NCI-H2107 treated with DMSO at 0.1 percent for 48 hours (cell line): ENCODE data around the gene ZNF785.
A peak's percentile ranks its signal among the peaks of the same experiment; 100 is the strongest.

Source experiments
- DNase-seq: peaks from one replicate; lab custom pipeline; 2025; ENCODE audit not compliant: unreplicated experiment; lab: John Stamatoyannopoulos, UW

ZNF785 gene

DNA sequence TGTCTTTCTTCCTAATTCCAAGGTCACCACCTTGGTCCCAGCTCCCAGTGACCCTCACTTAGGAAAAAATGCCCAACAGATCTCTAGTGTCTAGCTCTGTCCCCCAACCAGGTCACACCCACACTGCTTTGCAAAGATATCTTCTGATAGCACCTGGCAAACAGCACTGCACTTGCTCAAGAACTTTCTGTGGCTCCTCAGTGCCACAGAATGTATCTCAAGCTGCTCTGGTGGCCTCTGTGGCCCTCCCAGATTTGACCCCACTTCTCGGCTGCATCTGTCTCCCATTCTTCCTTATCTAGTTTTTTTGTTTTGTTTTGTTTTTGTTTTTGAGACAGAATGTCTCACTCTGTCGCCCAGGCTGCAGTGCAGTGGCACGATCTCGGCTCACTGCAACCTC, 19.0 kb downstream of the ZNF785 start:
- DNase-seq, result no peak

DNA sequence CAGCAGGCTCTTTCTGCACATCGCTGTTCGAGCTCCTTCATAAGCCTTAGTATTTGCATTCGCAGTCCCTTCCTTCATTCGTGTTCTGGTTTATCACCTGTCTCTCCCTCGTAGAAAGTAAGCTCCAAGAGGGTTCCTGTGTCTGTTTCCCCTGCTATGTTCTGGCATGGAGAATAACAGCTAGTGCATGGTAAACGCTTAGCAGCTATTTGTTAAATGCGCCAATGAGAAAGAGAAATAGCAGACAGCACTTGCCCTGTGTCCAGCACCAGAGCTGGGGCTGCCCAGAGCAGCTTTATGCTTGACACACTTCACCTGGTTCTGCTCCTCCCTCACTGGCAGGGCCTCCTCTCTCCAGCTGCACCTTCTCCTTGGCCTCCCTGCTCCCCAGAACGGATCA, 19.5 kb downstream of the ZNF785 start:
- DNase-seq, result no peak

DNA sequence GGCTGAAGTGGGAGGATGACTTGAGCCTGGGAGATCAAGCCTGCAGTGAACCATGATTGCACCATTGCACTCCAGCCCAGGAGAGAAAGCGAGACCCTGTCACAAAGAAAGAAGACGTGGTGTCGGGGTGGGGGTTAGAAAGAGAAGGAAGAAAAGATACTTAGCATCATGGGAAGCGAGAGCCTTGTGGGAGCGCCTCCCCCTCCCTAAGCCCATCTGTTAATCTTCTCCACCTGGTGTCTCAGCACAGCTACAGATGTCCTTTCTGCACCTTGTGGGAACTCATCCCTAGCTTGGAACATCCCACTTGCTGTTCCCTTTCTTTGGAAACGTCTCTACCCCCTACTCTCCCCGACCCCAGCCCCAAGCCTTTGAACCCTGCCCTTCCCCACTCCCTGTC, 20.0 kb downstream of the ZNF785 start:
- DNase-seq, result no peak

- no peak for DNase-seq
Measured at GRCh38 chr16:30562021-30562420, 23.5 kb downstream of the ZNF785 start.

- no peak for DNase-seq
Measured at GRCh38 chr16:30561089-30561816, 24.2 kb downstream of the ZNF785 start.

DNA sequence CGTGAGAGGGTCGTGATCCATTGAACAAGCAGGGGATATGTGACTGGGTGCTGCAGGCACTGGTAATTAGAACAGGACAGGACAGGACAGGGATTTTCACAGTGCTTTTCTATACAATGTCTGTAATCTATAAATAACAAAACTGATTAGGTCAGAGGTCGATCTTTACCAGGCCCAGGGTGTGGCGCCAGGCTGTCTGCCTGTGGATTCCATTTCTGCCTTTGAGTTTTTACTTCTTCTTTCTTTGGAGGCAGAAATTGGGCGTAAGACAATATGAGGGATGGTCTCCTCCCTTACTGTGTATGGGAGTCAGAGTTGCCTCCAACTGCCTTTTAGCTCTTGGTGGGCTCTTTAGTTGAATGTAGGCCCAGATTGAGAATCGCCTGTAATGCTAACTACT, 25.8 kb downstream of the ZNF785 start:
- DNase-seq, result no peak

GRCh38 chr16:30558789-30559377, 26.6 kb downstream of the ZNF785 start:
- no peak for DNase-seq

DNA sequence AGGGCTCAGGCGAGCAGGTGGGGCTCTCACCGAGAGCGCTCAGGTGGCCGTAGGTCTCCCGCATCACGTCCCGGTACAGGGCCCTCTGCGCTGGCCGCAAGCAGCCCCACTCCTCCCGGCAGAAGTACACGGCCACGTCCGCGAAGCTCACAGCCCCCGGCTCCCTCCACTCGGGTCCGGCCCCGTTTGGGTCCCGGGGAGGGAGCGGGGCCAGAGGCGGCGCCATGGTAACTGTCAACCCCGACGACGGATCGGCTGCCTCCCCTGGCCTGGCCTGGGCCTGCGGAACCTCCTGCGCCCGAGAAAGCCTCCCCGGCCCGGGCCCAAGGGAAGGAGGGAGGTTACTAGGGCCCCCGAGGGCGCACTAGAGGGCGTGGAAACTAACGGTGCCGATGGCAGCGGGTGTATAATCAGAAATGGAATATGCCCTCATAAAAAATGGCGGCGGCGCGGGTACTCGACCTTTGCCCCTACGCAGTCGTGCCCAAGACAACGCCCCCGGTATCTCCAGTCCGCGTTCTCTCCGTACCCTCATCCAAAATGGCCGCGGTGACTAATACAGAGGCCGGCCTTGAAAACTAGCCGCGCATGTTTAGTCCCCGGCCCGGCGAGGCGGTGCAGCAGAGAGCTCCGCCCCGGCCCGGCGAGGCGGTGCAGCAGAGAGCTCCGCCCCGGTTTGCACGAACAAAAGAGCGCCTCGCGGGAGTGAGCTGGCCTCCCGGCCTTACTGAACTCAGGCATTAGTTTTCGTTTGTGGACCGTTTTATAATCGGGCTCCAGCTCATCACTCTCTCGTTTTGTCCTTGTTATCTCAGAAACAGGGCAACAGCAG, 27.3 kb downstream of the ZNF785 start, which contains the start of gene ZNF764:
Gene ZNF764, minus strand, starts transcription at position 418 of the 832 bp plus-strand sequence. Its CDS starts 192 bp downstream, at position 226.
- peak; percentile 95 for DNase-seq

- no peak for DNase-seq
Measured at GRCh38 chr16:30557707-30557956, 27.9 kb downstream of the ZNF785 start.

GRCh38 chr16:30556125-30556473, 29.4 kb downstream of the ZNF785 start:
- no peak for DNase-seq

- no peak for DNase-seq
Measured at GRCh38 chr16:30555315-30556124, 30.0 kb downstream of the ZNF785 start.

GRCh38 chr16:30554557-30555314, 30.8 kb downstream of the ZNF785 start:
- no peak for DNase-seq

- DNase-seq, result no peak
Measured at GRCh38 chr16:30553393-30553899, 32.1 kb downstream of the ZNF785 start.

DNA sequence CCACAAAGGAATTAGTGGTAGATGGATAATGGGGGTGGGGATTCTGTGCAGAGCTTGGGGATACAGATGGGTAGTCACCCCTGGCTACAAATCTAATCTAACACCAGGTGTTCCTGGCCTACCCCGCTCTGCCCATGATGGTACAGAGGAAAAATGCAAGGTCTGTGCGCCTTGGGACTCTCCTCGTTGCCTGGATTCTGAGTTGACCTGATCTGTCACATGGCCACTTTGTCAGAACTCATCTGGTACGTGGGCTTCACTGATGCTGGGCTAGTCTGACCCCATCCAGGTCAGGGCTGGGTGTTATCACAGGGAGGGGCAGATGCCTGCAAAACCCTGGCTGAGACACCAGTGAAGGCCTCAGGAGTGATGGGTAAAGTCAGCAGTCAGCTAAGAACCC, 32.5 kb downstream of the ZNF785 start:
- no peak for DNase-seq

- DNase-seq, result no peak
Measured at GRCh38 chr16:30551781-30552180, 33.7 kb downstream of the ZNF785 start.

DNA sequence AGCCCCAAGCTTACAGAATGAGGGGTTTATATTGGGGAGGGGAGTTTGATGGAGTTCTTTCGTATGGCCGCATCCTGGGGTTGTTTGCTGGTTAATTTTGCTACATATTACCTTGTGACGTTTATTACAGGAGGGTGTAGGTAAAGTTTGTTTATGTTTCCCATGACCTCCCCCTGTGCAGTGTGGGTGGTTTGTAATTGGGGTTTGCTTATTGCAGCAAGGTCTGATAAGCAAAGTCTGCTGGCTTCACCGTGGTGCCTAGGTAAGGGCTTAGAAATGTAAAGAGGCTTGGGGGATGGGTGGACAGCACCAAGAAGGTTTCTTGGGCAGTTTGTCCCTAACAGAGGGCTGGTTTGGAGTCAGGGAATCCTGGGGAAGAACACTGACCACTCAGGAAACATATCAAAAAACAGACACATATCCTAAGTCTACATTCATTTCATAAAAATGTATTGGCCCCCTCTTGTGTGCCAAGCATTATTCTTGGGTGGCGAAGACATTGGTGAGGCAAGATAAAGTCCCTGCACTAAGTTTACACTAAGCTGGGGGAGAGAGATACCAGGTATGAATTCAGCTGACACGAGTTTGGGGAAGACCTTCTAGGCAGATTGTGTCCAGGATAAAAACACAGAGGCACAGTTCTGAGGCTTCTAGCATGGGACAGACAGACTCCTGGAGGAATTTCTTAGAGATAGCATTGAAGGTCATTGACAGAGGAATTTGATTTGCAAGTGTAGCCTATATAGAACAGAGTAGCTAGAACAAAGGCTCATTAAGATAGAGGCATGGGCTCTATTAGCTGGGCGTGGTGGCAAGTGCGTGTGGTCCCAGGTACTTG, 36.9 kb downstream of the ZNF785 start:
- no peak for DNase-seq

DNA sequence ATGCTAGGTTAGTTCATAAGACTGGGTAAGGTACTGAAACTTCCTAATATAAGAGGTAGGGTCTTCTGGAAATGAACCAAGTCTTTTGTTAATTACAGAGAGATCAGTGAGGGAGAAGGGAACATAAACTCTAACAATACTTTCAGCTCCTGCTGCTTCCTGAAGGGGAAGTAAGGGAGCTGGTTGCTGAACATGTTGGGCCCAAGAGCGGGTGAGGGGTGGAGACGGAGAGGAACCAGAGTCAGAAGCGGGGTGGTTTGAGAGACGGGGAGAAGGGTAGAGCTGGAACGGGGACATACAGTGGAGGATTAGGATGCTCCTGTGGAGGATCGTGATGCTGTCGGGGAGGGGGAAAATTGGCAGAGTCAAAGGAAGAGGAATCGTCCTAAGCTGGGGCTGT, 39.4 kb downstream of the ZNF785 start:
- no peak for DNase-seq

DNA sequence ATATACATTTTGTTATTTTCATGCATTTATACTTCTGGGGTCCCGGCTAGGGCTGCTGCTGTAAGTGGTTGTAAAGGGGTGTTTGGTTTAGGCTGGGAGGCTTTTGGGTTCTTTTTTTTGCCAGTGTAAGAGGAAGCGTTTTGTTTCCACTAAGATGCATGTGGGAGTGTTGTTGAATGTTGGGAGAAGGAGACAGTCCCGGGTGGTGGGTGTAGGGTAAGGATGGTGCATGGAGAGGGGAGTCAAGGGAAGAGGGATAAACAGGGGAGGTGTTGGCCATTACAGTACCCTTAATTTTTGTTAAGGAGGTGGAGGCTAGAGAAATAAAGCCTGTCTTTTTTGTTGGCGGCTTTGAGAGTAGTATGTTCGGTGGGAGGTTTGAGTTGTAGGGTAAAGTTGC, 42.4 kb downstream of the ZNF785 start:
- no peak for DNase-seq

DNA sequence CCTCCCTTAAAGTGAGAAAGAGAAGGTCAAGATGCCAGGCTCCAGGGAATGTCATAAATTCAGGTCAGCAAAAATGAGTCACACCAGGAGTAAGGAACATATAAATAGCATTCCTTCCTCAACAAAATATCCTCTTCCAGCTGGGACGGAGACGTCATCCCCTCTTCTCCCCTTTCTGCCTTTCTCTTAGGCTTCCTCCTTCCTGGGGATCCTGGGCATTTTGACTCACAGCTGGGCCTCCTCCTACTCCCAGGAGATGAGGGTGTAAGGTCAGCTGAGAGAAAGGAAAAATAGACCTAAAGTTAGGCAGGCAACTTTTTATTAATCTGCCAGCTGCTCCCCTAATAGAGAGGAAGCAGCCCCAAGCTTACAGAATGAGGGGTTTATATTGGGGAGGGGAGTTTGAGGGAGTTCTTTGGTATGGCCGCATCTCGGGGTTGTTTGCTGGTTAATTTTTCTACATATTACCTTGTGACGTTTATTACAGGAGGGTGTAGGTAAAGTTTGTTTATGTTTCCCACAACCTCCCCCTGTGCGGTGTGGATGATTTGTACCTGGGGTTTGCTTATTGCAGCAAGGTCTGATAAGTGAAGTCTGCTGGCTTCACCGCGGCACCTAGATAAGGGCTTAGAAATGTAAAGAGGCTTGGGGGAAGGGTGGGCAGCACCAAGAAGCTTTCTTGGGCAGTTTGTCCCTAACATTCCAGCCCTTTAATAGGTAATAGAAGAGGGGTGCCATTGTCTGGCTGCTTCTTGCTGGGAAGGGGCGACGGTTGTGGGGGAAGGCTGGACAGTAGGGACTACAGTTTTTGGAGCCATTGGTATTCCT, 43.8 kb downstream of the ZNF785 start:
- no peak for DNase-seq
